K562 (cell line): ENCODE data around the gene ZNF521.

Experiments
- JUND ChIP-seq, 2 experiments: IDR thresholded peaks; 2 replicates in 1 of 2; 3 replicates in 1 of 2; pipeline ENCODE4 v1.6.1; 2011; ENCODE audit warnings: borderline replicate concordance in 2 of 2, low read depth in 2 of 2, low read length in 2 of 2, improper control_type of control experiment in 1 of 2, missing biosample characterization in 1 of 2, missing genetic modification characterization in 1 of 2, missing genetic modification reagents in 1 of 2
- POLR2AphosphoS5 ChIP-seq: IDR thresholded peaks from 2 replicates; pipeline ENCODE4 v1.6.1; 2011; ENCODE audit warnings: mild to moderate bottlenecking, low read depth, low read length, moderate library complexity; ENCODE audit not compliant: control insufficient read depth, insufficient read depth
- STAG1 ChIP-seq: sonication (generic); formaldehyde crosslinking; IDR thresholded peaks from 2 replicates; pipeline ENCODE4 v1.5.0; 2020; ENCODE audit warnings: missing genetic modification reagents, borderline replicate concordance
- ZNF239 ChIP-seq: fragments of 250-450 bp; sonication (Bioruptor Pico); IDR thresholded peaks from 2 replicates; pipeline ENCODE4 v1.4.0; 2020; ENCODE audit warnings: mild to moderate bottlenecking
- TF ChIP-seq, protein P1 (sequence below), 3 experiments: IDR thresholded peaks in 2 of 3; conservative IDR thresholded peaks in 1 of 3; 2 replicates each; pipeline ENCODE4 v1.5.1; 2011 to 2012; ENCODE audit warnings: low read length in 3 of 3, mild to moderate bottlenecking in 3 of 3, control low read depth in 2 of 3, improper control_type of control experiment in 1 of 3, inconsistent platforms in 1 of 3, low read depth in 1 of 3, mixed read lengths in 1 of 3, moderate library complexity in 1 of 3; ENCODE audit not compliant: insufficient read depth in 2 of 3

DNA sequence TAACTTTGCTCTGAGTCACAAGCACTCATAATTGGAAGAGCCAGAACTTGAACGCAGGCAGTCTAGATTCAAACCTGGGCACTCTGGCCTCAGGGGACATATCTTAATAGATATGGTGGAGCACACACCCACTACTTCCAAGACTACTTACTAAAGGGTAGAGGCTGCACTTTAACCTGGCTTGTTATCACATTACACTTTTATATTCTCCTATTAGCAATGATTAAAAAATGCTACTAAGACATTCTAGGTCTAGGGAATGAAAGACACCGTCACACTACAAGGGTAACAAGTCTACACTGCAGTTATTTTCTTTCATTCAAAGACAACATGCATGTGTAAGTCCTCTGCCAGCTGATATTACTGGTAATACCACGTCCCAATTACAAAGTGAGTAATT, 258.8 kb downstream of the ZNF521 start:
- TF ChIP-seq, protein P1, sequence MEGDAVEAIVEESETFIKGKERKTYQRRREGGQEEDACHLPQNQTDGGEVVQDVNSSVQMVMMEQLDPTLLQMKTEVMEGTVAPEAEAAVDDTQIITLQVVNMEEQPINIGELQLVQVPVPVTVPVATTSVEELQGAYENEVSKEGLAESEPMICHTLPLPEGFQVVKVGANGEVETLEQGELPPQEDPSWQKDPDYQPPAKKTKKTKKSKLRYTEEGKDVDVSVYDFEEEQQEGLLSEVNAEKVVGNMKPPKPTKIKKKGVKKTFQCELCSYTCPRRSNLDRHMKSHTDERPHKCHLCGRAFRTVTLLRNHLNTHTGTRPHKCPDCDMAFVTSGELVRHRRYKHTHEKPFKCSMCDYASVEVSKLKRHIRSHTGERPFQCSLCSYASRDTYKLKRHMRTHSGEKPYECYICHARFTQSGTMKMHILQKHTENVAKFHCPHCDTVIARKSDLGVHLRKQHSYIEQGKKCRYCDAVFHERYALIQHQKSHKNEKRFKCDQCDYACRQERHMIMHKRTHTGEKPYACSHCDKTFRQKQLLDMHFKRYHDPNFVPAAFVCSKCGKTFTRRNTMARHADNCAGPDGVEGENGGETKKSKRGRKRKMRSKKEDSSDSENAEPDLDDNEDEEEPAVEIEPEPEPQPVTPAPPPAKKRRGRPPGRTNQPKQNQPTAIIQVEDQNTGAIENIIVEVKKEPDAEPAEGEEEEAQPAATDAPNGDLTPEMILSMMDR (IDR thresholded peaks at IDR 0.05 in 2 of 3, conservative IDR thresholded peaks at IDR 0.05 in 1 of 3; ENCODE audit: insufficient read depth in 2 of 3, low read depth in 1 of 3, low read length in 3 of 3), result no peak
- TF ChIP-seq STAG1, result no peak
- TF ChIP-seq ZNF239 (CRISPR knock-in tag), result no peak
- no peak for TF ChIP-seq JUND (IDR thresholded peaks at IDR 0.05; ENCODE audit: borderline replicate concordance, low read depth, low read length)
- no peak for TF ChIP-seq JUND (tag; IDR thresholded peaks at IDR 0.05; ENCODE audit: borderline replicate concordance, low read depth, low read length)
- TF ChIP-seq POLR2AphosphoS5, result no peak
